H1 (cell line): Measurements from ENCODE around the gene PXN. TPM values are rescaled to one million over a fixed set of nuclear protein-coding genes. Genes with fewer than 3 reads are reported as not detected.

ENCODE experiments used
- SRF ChIP-seq: IDR thresholded peaks from 2 replicates; pipeline ENCODE4 v1.6.1; 2011; ENCODE audit warnings: mild to moderate bottlenecking, low read depth, low read length, moderate library complexity
- polyA plus RNA-seq, 7 experiments: library from polyadenylated mRNA; depleted of rRNA in 3 of 7; stranded (reverse) in 5 of 7; unstranded in 2 of 7; fragments of >200 nt in 5 of 7; fragments of 200-250 nt in 2 of 7; gene quantifications; 1 replicate in 5 of 7; 2 replicates in 1 of 7; 4 replicates in 1 of 7; pipeline versions ENCODE4 v1.2.1 to v1.2.3, GENCODE V29; 2011 to 2013; ENCODE audit warnings: missing spikeins in 2 of 7, mixed read lengths in 2 of 7
- total RNA-seq: library from RNA; stranded (reverse); fragmentation: NEBNext Ultra II Directional; extraction: Animal tissue kit (Norgen Biotek cat#: 25700); gene quantifications from 2 replicates; pipeline ENCODE4 v1.2.1, GENCODE V29; 2021
- TF ChIP-seq, protein P1 (sequence below), 3 experiments: IDR thresholded peaks; 1 replicate in 2 of 3; 2 replicates in 1 of 3; pipeline versions ENCODE4 v1.5.1 to v1.6.1; 2011; ENCODE audit warnings: low read length in 3 of 3, mild to moderate bottlenecking in 3 of 3, inconsistent platforms in 2 of 3, low read depth in 1 of 3, moderate library complexity in 1 of 3; ENCODE audit not compliant: insufficient read depth in 1 of 3; ENCODE audit errors: control extremely low read depth in 1 of 3

The PXN gene
- total and polyA plus RNA-seq, 2 of the 8 experiments (the other 6 are each of a cell fraction or from before 2014, with no cell fraction given) = 51.0 to 105 TPM

- TF ChIP-seq, protein P1, sequence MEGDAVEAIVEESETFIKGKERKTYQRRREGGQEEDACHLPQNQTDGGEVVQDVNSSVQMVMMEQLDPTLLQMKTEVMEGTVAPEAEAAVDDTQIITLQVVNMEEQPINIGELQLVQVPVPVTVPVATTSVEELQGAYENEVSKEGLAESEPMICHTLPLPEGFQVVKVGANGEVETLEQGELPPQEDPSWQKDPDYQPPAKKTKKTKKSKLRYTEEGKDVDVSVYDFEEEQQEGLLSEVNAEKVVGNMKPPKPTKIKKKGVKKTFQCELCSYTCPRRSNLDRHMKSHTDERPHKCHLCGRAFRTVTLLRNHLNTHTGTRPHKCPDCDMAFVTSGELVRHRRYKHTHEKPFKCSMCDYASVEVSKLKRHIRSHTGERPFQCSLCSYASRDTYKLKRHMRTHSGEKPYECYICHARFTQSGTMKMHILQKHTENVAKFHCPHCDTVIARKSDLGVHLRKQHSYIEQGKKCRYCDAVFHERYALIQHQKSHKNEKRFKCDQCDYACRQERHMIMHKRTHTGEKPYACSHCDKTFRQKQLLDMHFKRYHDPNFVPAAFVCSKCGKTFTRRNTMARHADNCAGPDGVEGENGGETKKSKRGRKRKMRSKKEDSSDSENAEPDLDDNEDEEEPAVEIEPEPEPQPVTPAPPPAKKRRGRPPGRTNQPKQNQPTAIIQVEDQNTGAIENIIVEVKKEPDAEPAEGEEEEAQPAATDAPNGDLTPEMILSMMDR (IDR thresholded peaks at IDR 0.05; ENCODE audit: control extremely low read depth in 1 of 3, insufficient read depth in 1 of 3, low read depth in 1 of 3, low read length in 3 of 3) = no peak
- TF ChIP-seq SRF = no peak
- TF ChIP-seq, all 59 proteins: peak for 0
Measured at GRCh38 chr12:120169946-120170345, 95.6 kb downstream of the PXN start (continued).
